GM21528 (cell line): ENCODE measurements around the gene CD244.
"Not testable (repeated sequence)": the region's sequence is repeated elsewhere in the genome, so short reads cannot be mapped to it uniquely, and the experiment has no call there.

ENCODE experiments used
- ATAC-seq: cut with Tn5 transposase; IDR thresholded peaks from one replicate; pipeline ENCODE4 v1.9.1; 2021; ENCODE audit warnings: mild to moderate bottlenecking, moderate library complexity; ENCODE audit not compliant: unreplicated experiment, low FRiP score

Gene CD244, protein sequence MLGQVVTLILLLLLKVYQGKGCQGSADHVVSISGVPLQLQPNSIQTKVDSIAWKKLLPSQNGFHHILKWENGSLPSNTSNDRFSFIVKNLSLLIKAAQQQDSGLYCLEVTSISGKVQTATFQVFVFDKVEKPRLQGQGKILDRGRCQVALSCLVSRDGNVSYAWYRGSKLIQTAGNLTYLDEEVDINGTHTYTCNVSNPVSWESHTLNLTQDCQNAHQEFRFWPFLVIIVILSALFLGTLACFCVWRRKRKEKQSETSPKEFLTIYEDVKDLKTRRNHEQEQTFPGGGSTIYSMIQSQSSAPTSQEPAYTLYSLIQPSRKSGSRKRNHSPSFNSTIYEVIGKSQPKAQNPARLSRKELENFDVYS

DNA sequence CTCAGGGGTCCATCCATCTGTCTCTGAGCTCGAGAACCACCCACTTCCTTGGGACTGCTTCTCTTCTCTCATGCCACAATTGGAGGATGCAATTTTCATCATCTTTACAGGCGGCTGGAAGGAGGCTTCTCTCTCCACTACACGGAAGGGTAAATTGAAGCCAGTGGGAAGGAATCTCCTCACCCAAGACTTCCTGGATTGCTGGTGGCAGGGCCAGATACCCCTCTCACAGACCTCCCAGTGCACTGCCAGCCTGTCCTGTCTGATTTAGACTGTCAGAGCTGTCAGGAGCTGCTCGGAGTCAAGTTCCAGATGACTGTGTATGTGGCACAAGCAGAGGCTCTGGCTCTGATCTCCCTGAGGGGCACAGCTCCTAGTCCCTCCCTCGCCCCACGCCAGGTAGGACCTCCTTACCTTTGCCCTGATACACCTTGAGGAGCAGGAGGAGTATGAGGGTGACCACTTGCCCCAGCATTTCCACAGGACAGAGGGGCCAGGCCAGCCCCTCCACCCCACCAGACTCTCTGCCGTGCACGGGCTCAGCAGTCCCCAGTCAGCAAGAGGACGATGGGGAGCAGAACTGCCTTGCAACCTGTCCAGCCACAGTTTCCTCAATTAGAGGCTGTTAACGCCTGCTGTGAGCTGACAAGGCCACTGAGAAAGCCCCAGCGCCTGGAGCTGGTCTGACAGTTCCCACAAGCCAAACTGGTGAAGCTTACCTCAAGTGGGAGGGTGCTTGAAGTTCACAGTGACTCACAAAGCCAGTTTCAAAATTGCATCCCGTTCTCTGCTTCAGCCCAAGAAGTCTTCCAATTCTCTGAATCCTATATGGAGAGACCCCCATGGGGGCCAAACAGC, at the start of gene CD244:
CD244 (minus strand) TSS at position 685 of the 858 bp plus-strand sequence; CDS start at position 475, 210 bp downstream.
- ATAC-seq: no peak

DNA sequence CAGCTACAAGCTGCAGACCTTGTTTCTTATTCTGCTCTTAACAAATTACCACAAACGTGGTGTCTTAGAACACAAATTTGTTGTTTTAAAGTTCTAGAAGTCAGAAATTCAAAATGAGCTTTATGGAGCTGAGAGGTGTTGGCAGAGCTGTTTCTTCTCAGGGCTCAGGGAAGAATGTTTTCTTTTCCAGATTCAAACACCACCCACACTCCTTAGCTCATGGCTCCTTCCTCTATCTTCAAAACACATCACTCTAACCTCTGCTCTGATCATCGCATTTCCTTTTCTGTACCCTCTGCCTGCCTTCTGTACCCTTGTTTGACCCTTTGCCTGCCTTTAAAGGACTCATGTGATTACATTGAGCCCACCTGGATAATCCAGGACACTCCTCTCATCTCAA, 49.2 kb upstream of the CD244 start:
- no peak for ATAC-seq

DNA sequence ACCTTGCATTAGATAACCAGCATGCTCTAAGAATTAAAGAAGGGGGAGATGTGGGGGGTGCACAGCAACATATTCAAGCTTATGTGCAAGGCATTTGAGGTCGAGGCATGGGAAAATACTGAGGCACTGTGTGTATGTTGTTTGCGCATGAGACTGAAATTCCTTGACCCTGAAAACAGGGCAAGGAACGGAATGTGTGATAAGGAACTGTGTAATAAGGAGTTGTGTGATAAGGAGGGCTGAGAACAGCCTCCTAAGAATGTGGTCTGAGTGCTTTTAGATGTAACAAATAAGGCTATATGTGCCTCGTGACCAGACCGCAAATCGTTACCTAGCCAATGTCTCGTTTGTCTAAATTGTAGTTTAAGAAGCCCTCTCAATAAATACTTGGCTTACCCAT, 48.8 kb upstream of the CD244 start:
- no peak for ATAC-seq

DNA sequence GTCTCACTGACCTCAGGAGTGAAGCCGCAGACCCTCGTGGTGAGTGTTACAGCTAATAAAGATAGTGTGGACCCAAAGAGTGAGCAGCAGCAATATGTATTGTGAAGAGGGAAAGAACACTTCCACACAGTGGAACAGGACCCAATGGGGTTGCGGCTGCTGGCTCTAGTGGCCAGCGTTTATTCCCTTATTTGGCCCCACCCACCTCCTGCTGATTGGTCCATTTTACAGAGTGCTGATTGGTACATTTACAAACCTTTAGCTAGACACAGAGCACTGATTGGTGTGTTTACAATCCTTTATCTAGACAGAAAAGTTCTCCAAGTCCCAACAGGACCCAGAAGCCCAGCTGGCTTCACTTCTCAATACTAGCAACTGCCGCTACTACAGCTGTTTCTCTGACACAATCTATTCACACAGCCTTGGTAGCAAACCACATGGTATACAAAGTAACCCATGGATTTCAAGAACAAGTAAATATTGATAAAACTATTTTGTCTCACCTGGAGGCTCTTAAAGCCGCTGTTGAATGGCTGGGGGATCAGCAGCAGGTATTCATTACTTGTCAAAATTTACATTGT, 47.6 kb upstream of the CD244 start:
- no peak for ATAC-seq

- no peak for ATAC-seq
Measured at GRCh38 chr1:160907976-160908375, 45.3 kb upstream of the CD244 start.

DNA sequence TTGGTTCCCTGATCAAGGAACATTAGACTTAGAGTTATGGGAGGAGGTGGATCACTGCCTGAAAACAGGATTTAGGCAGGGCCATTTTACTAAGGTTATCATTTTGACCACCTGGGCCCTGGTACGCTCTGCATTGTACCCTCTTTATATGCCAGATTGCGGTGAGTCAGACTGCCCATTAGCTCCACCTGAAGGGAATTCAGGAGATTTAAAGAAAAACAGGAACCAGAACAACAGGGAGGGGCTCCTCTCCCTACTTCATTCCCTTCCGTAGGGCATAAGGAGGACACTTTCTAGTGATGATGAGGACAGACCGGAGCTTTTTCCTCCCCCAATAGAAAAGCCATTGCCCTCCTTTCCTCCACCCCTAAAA, 42.9 kb upstream of the CD244 start:
- ATAC-seq: no peak

DNA sequence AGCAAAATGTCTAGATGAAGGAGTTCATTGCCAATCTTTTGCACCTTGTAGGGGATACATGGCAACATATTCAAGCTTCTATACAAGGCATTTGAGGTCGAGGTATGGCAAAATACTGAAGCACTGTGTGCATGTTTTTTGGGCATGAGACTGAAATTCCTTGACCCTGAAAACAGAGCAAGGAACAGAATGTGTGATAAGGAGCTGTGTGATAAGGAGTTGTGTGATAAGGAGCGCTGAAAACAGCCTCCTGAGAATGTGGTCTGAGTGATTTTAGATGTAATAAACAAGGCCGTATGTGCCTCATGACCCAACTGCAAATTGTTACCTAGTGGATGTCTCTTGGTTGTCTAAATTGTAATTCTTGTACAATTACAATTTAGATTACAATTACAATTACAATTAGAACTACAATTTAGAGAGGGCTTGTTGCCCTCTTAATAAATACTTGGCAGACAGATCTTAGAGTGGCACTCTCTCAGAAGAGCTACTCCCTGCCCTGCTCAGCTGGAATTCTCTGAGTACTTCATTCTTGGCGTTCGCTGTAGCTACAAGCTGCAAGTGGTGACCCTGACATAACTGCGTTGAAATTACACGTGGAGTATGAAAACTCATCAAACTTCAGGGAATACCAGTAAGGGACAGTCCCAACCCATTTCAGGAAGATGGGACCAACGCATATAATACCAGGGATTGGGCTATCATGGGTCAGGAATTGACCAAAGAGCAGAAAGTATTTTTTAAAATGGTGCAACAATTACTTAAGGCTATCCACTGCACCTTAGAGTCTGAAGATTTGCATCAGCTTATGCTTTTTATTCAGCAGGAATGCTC, 42.3 kb upstream of the CD244 start:
- no peak for ATAC-seq

- not testable (repeated sequence) for ATAC-seq
Measured at GRCh38 chr1:160902251-160902650, 39.6 kb upstream of the CD244 start.

DNA sequence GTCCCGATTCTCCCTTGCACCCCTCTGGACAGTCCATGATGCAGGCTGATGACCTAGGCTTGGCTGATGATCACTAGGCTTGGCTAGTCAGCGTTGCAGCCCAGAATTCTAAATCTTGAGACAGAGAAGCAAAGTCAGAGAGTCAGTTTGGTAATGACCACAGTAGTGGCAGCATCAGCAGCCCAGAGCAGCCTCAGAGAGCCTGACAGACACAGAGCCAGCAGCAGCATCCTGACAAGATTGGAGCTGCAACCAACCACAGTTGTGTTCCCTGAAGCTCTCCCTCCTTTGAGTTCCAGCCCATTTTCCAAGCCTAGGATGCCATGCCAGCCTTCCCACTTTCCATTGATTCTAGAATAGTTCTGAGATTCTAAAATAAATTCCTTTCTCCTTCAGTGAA, 39.1 kb upstream of the CD244 start:
- no peak for ATAC-seq

DNA sequence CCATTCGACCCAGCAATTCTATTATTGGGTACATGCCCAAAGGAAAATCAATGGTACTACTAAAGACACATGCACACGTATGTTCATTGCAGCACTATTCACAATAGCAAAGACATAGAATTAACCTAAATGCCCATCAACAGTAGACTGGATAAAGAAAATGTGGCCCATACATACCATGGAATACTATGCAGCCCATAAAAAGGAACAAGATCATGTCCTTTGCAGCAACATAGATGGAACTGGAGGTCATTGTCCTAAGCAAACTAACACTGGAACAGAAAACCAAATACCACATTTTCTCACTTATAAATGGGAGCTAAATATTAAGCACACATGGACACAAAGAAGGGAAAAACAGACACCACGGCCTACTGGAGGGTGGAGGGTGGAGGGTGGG, 38.0 kb upstream of the CD244 start:
- ATAC-seq: not testable (repeated sequence)

GRCh38 chr1:160894368-160895135, 31.9 kb upstream of the CD244 start:
- ATAC-seq: not testable (repeated sequence)

GRCh38 chr1:160891474-160891873, 28.8 kb upstream of the CD244 start:
- ATAC-seq: no peak

DNA sequence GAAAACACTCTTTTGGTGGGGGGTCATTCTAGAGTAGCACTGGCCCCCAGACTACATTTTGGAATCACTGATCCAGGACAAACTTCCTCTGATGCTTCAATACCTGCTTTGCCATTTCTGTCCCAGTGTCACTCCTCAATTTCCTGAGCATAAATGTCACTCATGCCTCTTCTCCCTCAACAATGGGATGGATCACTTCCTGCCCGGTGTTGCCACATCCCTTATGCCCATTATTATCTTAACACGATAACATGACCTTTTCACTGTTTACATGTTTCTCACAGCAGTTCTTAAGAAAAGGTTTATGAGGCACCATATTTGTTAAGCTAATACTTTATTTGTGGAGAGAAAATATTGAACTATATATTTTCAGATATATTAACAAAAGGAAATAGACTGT, 26.2 kb upstream of the CD244 start:
- no peak for ATAC-seq

DNA sequence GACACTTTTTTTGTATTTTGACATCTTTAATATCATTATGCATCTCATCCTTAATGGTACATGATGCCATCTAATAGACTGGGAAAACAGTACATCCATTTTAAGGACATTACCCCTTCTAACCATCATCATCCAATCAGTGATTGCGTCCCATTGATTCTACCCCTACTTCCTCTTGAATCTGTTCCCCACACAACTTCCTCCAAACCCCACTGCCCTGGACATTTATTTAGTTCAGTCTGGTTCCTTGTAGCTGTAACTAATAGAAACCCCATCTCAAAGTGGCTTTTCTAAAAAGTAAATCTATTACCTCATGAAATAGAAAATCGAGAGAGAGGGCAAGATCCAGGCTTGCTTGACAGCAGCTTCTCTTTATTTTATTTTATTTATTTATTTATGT, 24.4 kb upstream of the CD244 start:
- no peak for ATAC-seq

GRCh38 chr1:160885042-160885441, 22.4 kb upstream of the CD244 start, which contains the start of gene ITLN1:
Gene ITLN1 (minus strand): TSS chr1:160885180. CDS start chr1:160884877, 303 bp downstream.
- no peak for ATAC-seq

GRCh38 chr1:160884579-160884978, 21.9 kb upstream of the CD244 start:
- no peak for ATAC-seq

DNA sequence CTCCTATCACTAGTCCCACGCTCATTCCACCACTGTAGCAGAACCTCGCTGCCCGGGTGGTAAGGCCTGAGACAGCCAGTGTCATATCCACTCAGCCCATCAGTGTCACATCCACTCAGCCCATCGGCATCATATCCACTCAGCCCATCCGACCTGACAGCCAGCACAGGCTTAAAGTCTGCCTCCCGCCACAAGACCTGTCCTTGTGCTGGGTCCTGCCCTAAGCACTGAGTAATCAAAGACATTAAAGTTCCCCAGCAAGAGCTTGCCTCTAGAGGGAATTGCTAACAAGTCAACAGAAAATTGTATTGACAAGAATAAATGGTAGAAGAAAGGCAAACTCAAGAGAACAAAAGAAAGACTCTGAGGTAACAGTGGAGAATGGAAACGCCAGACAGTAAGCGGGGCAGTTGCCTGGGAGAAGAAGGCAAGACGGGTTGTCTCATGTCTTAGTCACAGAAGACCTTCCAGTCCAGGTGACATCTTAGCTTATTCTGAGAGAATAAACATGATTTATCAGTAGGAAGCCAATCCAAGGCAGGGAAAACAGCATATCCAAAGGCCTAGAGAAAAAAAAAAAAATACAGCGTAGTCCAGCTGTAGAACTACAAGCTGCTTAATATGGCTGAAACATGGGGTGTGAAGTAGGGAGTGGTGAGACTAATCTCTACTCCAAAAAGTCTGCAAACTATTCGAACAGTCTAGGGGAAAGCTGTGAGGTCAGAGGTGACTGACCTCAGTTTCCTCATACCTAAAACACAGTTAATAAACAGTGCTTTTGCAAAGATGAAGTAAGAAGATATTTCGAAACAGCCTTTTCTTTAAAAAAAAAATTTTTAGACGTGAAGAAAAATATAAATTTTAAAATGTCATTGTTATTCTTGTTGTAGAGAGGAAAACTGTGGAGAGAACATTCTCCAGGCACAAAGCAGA, 21.2 kb upstream of the CD244 start:
- no peak for ATAC-seq

- ATAC-seq: no peak
Measured at GRCh38 chr1:160882582-160882981, 19.9 kb upstream of the CD244 start.

GRCh38 chr1:160881264-160881663, 18.6 kb upstream of the CD244 start:
- not testable (repeated sequence) for ATAC-seq
